ENCODE results near the gene DENND5B. TPM values are rescaled to one million over a fixed set of nuclear protein-coding genes. Genes with fewer than 3 reads are reported as not detected.

Gene DENND5B
- total RNA-seq, 1 donor from 2014 or later: 42.9 TPM

GRCh38 chr12:31346267-31346666, 244.7 kb downstream of the DENND5B start:
- no peak for TF ChIP-seq CTCF (IDR thresholded peaks at IDR 0.05; ENCODE audit: borderline replicate concordance)
- Histone ChIP-seq H3K27ac (replicated peaks) (no peak overlapping the region), H3K27me3 (ENCODE audit: low read depth) (no peaks in the 10 kb centered on the region), H3K36me3 (no peaks in the 10 kb centered on the region), H3K9me3 (replicated peaks) (no peaks in the 10 kb centered on the region), H3K4me3 (no peak overlapping the region), H3K4me1 (no peaks in the 10 kb centered on the region)
- DNase-seq: no peak
- intact Hi-C loops (cut with micrococcal nuclease): no loop called here

- no peak overlapping the region for H3K4me3 ChIP-seq
- no peak for DNase-seq
- H3K27me3 ChIP-seq (ENCODE audit: low read depth): no peaks in the 10 kb centered on the region
- H3K27ac ChIP-seq (replicated peaks): no peak overlapping the region
- H3K4me1 ChIP-seq: no peaks in the 10 kb centered on the region
- TF ChIP-seq CTCF (IDR thresholded peaks at IDR 0.05; ENCODE audit: borderline replicate concordance): no peak
- H3K9me3 ChIP-seq (replicated peaks): no peaks in the 10 kb centered on the region
- intact Hi-C loops (cut with micrococcal nuclease): no loop called here
- no peaks in the 10 kb centered on the region for H3K36me3 ChIP-seq
These were observed 247.8 kb downstream of the DENND5B start for GRCh38 chr12:31343139-31343538.

- no peak for DNase-seq
- H3K27me3 ChIP-seq (ENCODE audit: low read depth): no peaks in the 10 kb centered on the region
- intact Hi-C loops (cut with micrococcal nuclease): no loop called here
- H3K27ac ChIP-seq (replicated peaks): no peak overlapping the region
- TF ChIP-seq CTCF (IDR thresholded peaks at IDR 0.05; ENCODE audit: borderline replicate concordance): no peak
- H3K36me3 ChIP-seq: no peaks in the 10 kb centered on the region
- no peaks in the 10 kb centered on the region for H3K9me3 ChIP-seq (replicated peaks)
- no peak overlapping the region for H3K4me3 ChIP-seq
- no peaks in the 10 kb centered on the region for H3K4me1 ChIP-seq
These were observed 248.7 kb downstream of the DENND5B start for GRCh38 chr12:31342286-31342685.

- Histone ChIP-seq H3K9me3 (replicated peaks) (no peaks in the 10 kb centered on the region), H3K27me3 (ENCODE audit: low read depth) (no peaks in the 10 kb centered on the region), H3K27ac (replicated peaks) (no peak overlapping the region), H3K4me1 (no peaks in the 10 kb centered on the region), H3K36me3 (no peaks in the 10 kb centered on the region), H3K4me3 (no peak overlapping the region)
- intact Hi-C loops (cut with micrococcal nuclease): no loop called here
- no peak for DNase-seq
- TF ChIP-seq CTCF (IDR thresholded peaks at IDR 0.05; ENCODE audit: borderline replicate concordance): no peak
These were observed 250.9 kb downstream of the DENND5B start for GRCh38 chr12:31339831-31340622.

GRCh38 chr12:31337952-31338351, 253.0 kb downstream of the DENND5B start:
- Histone ChIP-seq H3K4me3 (no peak overlapping the region), H3K9me3 (replicated peaks) (no peaks in the 10 kb centered on the region), H3K27ac (replicated peaks) (no peak overlapping the region), H3K36me3 (no peaks in the 10 kb centered on the region), H3K4me1 (no peaks in the 10 kb centered on the region), H3K27me3 (ENCODE audit: low read depth) (no peaks in the 10 kb centered on the region)
- no peak for TF ChIP-seq CTCF (IDR thresholded peaks at IDR 0.05; ENCODE audit: borderline replicate concordance)
- intact Hi-C loops (cut with micrococcal nuclease): no loop called here
- DNase-seq: no peak

Other genes starting within 250 kb of the DENND5B start
- gene ETFBKMT, start 68.6 kb upstream of the DENND5B start, total RNA-seq: 6.6 TPM
- 13.9 TPM for gene AMN1, start 137.9 kb upstream of the DENND5B start, total RNA-seq